ENCODE data around the gene ABAT.

ABAT gene

DNA sequence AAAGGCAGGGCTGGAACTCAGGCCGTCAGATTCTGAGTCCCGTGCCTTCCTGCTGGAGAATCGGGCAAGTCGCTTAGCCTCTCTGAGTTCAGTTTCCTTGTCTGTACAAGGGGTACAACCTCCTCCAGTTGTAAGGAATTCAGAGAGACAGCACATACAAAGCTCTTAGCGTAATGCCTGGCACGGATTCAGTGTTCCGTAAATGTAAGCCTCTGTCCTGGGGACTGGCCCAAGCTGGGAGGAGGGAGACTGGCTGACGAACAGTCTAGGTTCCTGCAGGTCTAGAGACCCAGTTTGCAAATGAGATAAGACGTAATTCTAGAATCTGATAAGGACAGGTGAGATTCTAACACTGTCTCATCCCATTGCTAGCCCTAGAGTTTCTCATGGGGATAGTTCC lies 43.0 kb upstream of the ABAT start:
- Histone ChIP-seq H3F3A (ENCODE audit: insufficient read depth, low read length) (no peaks in the 10 kb centered on the region), H3K4me2 (ENCODE audit: low read depth, low read length) (no peak overlapping the region), H3K9me3 (replicated peaks; ENCODE audit: insufficient read depth, low read length) (no peaks in the 10 kb centered on the region), H3K36me3 (replicated peaks; ENCODE audit: insufficient read depth, low read length) (peaks cover 7% of the 10 kb centered on the region; the same call in 1 of the 2 replicates), H3K27me3 (replicated peaks; ENCODE audit: insufficient read depth, low read length) (no peaks in the 10 kb centered on the region), H3K4me3 (ENCODE audit: low read length) (no peak overlapping the region), H4K20me1 (ENCODE audit: insufficient read depth, low read length) (no peaks in the 10 kb centered on the region), H2AFZ (ENCODE audit: low read length) (no peak overlapping the region), H3K9me2 (replicated peaks; ENCODE audit: insufficient read depth, low read length) (no peaks in the 10 kb centered on the region), H3K27ac (ENCODE audit: low read length) (no peak overlapping the region), H3K79me2 (ENCODE audit: low read length) (peaks cover 7% of the 10 kb centered on the region; the same call in 1 of the 2 replicates), H3K4me1 (ENCODE audit: low read length) (no peaks in the 10 kb centered on the region), H3K9ac (ENCODE audit: low read length) (no peak overlapping the region)
- no peak for DNase-seq
- TF ChIP-seq EZH2phosphoT487 (IDR thresholded peaks at IDR 0.05; ENCODE audit: low read length) (no peak), EZH2 (optimal IDR thresholded peaks at IDR 0.05; ENCODE audit: low read depth, low read length) (no peak)
- TF ChIP-seq, protein P1, sequence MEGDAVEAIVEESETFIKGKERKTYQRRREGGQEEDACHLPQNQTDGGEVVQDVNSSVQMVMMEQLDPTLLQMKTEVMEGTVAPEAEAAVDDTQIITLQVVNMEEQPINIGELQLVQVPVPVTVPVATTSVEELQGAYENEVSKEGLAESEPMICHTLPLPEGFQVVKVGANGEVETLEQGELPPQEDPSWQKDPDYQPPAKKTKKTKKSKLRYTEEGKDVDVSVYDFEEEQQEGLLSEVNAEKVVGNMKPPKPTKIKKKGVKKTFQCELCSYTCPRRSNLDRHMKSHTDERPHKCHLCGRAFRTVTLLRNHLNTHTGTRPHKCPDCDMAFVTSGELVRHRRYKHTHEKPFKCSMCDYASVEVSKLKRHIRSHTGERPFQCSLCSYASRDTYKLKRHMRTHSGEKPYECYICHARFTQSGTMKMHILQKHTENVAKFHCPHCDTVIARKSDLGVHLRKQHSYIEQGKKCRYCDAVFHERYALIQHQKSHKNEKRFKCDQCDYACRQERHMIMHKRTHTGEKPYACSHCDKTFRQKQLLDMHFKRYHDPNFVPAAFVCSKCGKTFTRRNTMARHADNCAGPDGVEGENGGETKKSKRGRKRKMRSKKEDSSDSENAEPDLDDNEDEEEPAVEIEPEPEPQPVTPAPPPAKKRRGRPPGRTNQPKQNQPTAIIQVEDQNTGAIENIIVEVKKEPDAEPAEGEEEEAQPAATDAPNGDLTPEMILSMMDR (IDR thresholded peaks at IDR 0.05; ENCODE audit: low read length) = no peak

DNA sequence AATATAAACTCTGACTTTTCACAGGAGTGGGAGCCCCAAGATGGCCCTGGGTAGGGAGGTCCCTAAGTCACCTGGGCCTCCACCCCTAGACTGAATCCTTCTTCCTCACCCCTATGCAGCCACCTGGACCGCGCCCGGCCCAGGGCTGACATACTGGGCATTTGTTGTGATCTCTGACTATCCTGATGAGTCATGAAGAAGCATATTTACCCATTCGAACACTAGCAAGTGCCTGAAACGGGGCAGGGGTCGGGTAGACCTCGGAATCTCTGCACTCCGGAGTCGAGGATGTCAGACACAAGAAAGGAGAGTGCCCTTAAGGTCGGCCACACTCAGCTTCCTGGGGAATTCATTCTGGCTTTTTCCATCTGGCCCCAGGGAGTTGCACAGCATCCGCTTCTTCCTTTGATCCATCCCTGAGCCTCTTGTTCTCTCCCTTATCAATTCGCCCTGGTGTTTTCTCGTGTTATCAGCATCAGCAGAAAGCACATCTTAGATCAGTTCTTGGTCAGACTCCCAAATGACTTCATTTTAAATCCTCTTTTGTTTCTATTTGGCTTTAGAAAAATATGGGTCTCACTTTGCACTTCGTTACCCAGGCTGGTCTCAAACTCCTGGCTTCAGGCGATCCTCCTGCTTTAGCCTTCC lies 42.5 kb upstream of the ABAT start:
- Histone ChIP-seq H3K36me3 (replicated peaks; ENCODE audit: insufficient read depth, low read length) (peaks cover 6% of the 10 kb centered on the region; the same call in 1 of the 2 replicates), H3K4me2 (ENCODE audit: low read depth, low read length) (no peak overlapping the region), H3K4me1 (ENCODE audit: low read length) (no peaks in the 10 kb centered on the region), H3K4me3 (ENCODE audit: low read length) (no peak overlapping the region), H3K9me3 (replicated peaks; ENCODE audit: insufficient read depth, low read length) (no peaks in the 10 kb centered on the region), H3K79me2 (ENCODE audit: low read length) (peaks cover 6% of the 10 kb centered on the region; the same call in 1 of the 2 replicates), H3K9me2 (replicated peaks; ENCODE audit: insufficient read depth, low read length) (no peaks in the 10 kb centered on the region), H3F3A (ENCODE audit: insufficient read depth, low read length) (no peaks in the 10 kb centered on the region), H3K27me3 (replicated peaks; ENCODE audit: insufficient read depth, low read length) (no peaks in the 10 kb centered on the region), H3K27ac (ENCODE audit: low read length) (no peak overlapping the region), H4K20me1 (ENCODE audit: insufficient read depth, low read length) (no peaks in the 10 kb centered on the region), H3K9ac (ENCODE audit: low read length) (no peak overlapping the region), H2AFZ (ENCODE audit: low read length) (no peak overlapping the region)
- TF ChIP-seq EZH2 (optimal IDR thresholded peaks at IDR 0.05; ENCODE audit: low read depth, low read length) = no peak
- TF ChIP-seq, protein P1 (IDR thresholded peaks at IDR 0.05; ENCODE audit: low read length) = no peak
- DNase-seq = no peak

DNA sequence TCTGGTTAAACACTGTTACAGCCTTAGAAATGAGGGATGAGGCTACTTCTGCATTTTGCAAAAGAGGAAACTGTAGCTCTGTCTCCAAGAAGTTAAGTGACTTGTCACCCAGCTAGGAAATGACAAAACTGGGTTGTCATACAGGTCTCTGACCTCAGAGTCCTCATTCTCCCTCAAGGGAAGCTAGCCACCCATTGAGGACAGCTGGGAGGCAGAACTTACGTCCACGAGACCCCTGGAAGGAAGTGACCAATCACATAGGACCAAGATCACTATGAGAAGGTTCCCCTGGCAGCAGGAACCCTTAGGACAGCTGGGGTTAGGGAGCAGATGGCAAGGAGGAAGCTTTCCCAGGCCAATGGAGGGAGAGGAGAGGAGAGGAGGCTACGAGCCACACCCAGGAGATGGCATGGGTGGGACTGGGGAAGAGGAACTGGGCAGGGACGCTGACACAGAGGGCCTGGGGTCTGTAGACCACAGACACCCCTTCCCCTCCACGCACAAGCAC lies 41.7 kb upstream of the ABAT start:
- no peaks in the 10 kb centered on the region for H3K9me2 ChIP-seq (replicated peaks; ENCODE audit: insufficient read depth, low read length)
- no peak overlapping the region for H3K4me2 ChIP-seq (ENCODE audit: low read depth, low read length)
- H4K20me1 ChIP-seq (ENCODE audit: insufficient read depth, low read length) = no peaks in the 10 kb centered on the region
- H2AFZ ChIP-seq (ENCODE audit: low read length) = no peak overlapping the region
- H3K27ac ChIP-seq (ENCODE audit: low read length) = no peak overlapping the region
- H3K4me1 ChIP-seq (ENCODE audit: low read length) = no peaks in the 10 kb centered on the region
- no peak overlapping the region for H3K4me3 ChIP-seq (ENCODE audit: low read length)
- peaks cover 3% of the 10 kb centered on the region; the same call in 1 of the 2 replicates for H3K36me3 ChIP-seq (replicated peaks; ENCODE audit: insufficient read depth, low read length)
- no peaks in the 10 kb centered on the region for H3K27me3 ChIP-seq (replicated peaks; ENCODE audit: insufficient read depth, low read length)
- TF ChIP-seq, protein P1 (IDR thresholded peaks at IDR 0.05; ENCODE audit: low read length) = no peak
- TF ChIP-seq EZH2 (optimal IDR thresholded peaks at IDR 0.05; ENCODE audit: low read depth, low read length) (no peak), EZH2phosphoT487 (IDR thresholded peaks at IDR 0.05; ENCODE audit: low read length) (no peak)
- H3F3A ChIP-seq (ENCODE audit: insufficient read depth, low read length) = no peaks in the 10 kb centered on the region
- no peak for DNase-seq
- H3K79me2 ChIP-seq (ENCODE audit: low read length) = no peaks in the 10 kb centered on the region
- H3K9ac ChIP-seq (ENCODE audit: low read length) = no peak overlapping the region
- H3K9me3 ChIP-seq (replicated peaks; ENCODE audit: insufficient read depth, low read length) = no peaks in the 10 kb centered on the region
